Dedifferentiated amniotic fluid mesenchymal stem cell (primary cell): ENCODE measurements around the gene BRD9.
"Not testable (repeated sequence)": the region's sequence is repeated elsewhere in the genome, so short reads cannot be mapped to it uniquely, and the experiment has no call there.

Experiments
- DNase-seq: peaks from one replicate; pipeline ENCODE4 v3.0.0-alpha.2; 2016; ENCODE audit errors: extremely low spot score

The BRD9 gene

DNA sequence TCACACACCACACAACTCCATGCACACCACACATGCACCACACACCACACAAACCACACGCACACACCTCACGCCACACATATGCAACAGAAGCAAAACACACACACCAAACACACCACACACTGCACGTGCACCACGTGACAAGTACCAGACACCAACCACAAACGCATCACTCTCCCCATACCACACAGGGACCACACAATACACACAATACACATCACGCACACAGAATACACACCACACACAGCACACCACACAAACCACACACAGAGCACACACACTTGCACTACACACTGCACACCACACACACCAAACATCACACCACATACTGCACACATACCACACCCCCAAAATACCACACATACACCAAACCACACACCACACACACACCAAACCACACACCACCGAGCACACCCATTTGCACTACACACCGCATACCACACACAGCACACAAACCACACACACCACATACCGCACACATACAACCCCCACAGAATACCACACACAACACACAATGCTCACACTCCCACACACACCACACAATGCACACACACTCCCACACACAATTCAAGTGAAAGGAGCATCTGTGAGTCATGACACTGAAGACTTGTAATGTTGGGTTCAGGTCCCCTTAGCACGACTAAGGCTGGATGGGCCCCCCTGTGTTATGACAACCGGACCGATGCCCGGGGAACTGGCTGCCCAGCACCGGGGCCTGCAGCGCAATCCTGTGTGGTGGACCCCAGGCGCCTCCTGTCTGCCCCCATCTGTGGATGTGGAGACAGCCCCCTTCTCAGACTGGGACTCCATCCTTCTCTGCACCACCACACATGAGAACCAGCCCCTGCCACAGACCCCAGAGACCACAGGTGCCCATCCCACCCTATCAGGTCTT lies 35.8 kb downstream of the BRD9 start:
- DNase-seq: no peak

DNA sequence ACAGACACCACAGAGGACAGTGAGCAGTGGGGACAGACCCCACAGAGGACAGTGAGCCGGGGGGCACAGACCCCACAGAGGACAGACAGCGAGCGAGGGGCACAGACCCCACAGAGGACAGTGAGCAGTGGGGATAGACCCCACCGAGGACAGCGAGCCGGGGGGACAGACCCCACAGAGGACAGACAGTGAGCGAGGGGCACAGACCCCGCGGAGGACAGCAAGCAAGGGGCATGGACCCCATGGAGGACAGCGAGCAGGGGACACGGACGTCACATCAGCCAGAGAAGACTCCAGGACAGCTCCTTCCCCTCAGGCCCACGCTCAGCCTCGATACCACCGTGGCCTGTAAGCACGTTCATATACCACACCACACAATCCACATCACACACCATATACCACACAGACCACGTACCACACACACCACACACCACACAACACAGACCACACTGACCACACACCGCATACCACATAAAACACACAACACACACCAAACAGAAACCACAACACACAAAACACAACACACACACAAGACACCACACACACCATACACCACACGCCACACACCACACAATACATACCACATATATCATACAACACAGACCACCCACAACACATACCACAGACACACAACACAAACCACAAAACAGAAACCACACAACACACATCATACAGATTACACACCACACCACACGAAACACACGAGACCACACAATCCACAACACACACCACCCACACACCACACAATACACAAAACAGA lies 36.6 kb downstream of the BRD9 start:
- no peak for DNase-seq

DNA sequence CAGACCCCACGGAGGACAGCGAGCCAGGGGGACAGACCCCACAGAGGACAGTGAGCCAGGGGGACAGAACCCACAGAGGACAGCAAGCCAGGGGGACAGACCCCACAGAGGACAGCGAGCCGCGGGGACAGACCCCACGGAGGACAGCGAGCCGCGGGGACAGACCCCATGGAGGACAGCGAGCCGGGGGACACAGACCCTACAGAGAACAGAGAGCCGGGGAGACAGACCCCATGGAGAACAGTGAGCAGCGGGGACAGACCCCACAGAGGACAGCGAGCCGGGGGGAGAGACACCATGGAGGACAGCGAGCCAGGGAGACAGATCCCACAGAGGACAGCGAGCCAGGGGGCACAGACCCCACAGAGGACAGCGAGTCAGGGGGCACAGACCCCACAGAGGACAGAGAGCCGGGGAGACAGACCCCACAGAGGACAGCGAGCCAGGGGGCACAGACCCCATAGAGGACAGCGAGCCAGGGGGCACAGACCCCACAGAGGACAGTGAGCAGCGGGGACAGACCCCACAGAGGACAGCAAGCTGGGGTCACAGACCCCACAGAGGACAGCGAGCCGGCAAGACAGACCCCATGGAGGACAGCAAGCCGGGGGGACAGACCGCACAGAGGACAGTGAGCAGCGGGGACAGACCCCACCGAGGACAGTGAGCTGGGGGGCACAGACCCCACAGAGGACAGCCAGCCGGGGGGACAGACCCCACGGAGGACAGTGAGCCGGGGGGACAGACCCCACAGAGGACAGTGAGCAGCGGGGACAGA lies 37.4 kb downstream of the BRD9 start:
- no peak for DNase-seq

- no peak for DNase-seq
These were observed 38.4 kb downstream of the BRD9 start for GRCh38 chr5:854217-854616.

- DNase-seq: not testable (repeated sequence)
These were observed 39.0 kb downstream of the BRD9 start for GRCh38 chr5:853416-854090.

DNA sequence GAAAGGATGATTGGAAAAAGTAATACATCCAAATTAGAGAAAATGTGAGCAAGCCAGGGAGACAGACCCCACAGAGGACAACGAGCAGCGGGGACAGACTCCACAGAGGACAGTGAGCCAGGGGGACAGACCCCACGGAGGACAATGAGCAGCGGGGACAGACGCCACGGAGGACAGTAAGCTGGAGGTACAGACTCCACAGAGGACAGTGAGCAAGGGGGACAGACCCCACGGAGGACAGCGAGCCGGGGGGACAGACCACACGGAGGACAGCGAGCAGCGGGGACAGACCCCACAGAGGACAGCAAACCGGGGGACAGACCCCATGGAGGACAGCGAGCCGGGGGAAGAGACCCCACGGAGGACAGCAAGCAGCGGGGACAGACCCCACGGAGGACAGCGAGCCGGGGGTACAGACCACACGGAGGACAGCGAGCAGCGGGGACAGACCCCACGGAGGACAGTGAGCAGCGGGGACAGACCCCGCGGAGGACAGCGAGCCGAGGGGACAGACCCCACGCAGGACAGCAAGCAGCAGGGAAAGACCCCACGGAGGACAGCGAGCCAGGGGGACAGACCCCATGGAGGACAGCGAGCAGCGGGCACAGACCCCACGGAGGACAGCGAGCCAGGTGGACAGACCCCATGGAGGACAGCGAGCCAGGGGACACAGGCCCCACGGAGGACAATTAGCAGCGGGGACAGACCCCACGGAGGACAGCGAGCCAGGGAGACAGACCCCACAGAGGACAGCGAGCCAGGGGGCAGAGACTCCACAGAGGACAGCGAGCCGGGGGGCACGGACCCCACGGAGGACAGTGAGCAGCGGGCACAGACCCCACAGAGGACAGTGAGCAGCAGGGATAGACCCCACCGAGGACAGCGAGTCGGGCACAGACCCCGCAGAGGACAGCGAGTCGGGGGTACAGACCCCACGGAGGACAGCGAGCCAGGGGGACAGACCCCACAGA lies 39.9 kb downstream of the BRD9 start:
- no peak for DNase-seq

DNA sequence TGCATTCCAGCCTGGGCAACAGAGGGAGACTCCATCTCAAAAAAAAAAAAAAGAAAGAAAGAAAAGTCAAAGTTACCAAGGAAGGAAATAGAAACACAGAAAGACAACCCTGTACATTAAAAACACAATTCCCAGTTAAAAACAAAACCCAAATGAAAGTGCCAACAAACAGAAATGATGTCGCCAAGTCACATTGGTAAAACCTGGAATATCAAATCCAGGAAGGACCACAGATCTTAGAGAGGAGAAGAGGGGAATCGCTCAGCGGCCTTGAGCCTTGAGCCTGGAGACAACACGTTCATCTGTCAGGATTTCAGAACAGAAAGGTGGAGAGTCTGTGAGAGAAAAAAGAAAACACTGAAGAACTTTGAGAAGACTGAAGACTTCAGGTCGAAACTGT lies 40.6 kb downstream of the BRD9 start:
- DNase-seq: no peak

DNA sequence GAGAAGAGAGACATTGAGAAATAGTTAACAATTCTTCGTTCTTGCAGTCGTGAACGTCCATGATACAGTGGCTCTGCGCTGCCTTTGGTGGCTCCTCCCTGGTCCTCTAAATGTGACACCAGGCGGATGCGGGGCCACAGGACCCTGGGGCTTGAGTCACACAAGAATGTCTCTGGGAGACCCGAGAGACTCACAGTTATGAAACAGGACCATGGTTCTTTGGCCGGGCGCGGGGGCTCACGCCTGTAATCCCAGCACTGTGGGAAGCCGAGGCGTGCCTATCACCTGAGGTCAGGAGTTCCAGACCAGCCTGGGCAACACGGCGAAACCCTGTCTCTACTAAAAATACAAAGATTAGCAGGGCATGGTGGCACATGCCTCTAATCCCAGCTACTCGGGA lies 41.0 kb downstream of the BRD9 start:
- no peak for DNase-seq

GRCh38 chr5:851076-851475 lies 41.5 kb downstream of the BRD9 start:
- no peak for DNase-seq

GRCh38 chr5:850511-851006 lies 42.0 kb downstream of the BRD9 start, which contains the start of gene ZDHHC11:
TSS of gene ZDHHC11 (minus strand) at chr5:850986. CDS start at chr5:850602, 384 bp downstream.
- no peak for DNase-seq

GRCh38 chr5:849651-850301 lies 42.8 kb downstream of the BRD9 start:
- no peak for DNase-seq

DNA sequence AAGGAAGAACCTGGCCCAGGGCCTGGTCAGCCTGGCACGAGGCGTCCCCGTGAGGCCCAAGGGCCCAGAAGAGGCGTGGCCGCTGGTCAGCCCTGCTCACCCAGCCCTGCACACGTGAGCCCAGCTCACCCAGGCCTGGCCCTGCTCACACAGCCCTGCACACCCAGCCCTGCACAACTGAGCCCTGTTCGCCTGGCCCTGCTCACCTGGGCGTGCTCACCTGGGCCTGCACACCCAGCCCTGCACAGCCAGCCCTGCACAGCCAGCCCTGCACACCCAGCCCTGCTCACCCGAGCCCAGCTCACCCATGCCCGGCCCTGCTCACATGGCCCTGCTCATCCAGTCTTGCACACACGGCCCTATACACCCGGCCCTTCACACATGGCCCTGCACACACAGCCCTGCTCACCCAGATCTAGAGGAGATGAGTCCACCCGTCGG lies 43.9 kb downstream of the BRD9 start:
- DNase-seq: no peak

DNA sequence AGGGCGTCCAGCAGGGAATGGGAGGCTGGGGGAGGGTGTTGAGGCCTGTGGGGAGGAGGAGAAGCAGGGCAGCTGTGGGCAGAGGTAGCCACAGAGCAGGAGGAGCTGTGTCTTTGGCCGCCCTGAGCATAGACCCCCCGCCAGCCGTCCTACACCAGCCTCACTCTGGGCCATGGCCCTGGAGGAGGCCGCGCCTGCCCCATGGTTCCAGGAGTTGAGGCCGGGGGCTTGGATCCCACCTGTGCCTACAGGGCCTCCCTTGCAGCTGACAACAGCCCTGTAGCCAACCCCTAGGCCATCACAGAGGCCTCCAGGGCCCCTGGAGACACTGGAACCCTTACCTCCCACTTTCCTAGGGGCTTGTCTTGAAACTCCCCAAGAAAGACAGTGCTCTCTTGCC lies 44.9 kb downstream of the BRD9 start:
- not testable (repeated sequence) for DNase-seq

GRCh38 chr5:847212-847611 lies 45.4 kb downstream of the BRD9 start:
- DNase-seq: not testable (repeated sequence)

GRCh38 chr5:846602-847091 lies 46.0 kb downstream of the BRD9 start:
- DNase-seq: not testable (repeated sequence)

DNA sequence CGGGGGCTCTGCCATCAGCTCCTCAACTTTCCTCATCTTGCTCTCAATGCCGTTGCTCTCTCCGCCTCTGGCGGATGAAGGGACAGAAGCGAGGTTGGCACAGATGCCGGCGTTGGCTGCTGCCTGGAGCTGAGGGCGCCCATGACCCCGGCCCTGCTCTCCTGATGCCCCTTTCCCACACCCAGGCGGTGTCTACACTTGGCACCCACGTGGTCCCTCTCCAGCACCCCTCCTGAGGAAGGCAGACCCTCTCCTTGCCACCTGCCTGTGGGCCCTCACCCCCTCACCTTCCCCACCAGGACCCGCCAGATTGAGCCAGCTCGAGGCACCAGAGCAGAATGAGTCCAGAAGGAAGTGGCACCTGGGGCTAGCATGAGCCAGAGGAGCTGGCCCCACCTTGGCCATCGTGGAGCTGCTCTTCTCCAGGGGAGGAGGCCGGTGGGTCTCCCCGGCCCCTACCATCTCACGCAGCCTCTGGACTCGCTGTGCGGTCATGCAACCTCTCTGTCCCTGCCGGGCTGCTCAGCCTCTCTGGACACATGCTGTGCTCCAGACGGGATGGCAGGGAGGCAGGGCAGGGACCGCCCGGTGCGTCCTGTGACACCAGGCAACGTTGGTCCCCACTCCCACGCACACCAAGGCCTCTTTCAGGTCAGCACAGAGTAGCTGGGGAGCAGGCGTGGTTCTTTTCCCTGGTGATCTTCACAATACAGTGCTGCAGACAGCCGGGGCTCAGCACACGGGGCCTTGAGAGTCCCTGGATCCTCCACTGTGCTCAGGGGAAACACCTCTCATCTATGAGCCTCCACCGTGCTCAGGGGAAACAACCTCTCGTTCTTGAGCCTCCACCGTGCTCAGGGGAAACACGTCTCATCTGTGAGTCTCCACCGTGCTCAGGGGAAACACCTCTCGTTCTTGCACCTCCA lies 46.7 kb downstream of the BRD9 start:
- not testable (repeated sequence) for DNase-seq

DNA sequence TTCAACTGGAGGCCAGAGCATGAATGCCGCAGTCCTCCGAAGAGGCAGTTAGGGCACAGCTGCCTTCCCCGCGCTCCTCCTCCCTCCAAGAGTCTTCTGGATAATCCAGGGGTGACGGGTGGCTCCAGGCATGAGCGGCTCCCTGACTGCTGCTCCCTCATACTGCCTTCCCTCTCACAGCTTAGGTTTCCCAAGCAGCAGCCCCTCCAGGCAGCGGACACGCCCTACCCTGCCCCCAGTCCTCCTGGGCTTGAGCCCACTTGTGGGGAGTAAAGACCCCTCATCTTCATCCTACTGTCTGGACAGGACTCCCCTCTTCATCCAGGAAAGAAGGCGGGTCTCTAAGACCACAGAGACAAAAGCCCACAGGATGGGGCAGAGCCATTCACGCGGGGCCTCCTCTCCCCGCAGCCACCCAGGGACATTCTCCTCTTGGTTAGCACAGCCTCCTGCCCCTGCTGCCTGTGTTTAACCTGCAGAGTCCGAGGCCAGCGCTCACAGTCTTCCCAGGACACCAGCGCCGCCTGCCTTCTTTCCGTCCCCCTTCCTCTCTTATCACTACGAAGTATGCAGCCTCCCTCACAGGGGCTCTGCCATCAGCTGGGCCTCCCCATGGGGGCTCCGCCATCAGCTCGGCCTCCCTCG lies 47.4 kb downstream of the BRD9 start:
- not testable (repeated sequence) for DNase-seq

DNA sequence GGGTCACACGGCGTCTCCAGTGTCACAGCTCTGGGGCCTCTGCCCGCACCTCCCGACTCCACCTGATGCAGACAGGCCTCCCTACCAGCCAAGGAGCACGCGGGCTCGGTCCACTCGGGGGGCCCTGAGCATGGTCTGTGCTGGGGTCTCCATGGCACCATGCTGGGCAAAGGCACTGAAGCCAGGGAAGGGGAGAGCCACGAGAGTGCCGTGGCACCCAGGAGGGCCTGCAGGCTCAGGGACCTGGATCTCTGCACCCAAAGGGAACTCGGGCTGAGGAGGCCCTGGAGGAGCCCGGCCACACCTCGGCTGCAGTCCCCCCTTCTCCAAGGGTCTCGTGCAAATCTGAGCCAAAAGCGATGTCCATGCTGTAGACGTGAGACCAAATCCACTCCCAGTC lies 48.2 kb downstream of the BRD9 start:
- DNase-seq: not testable (repeated sequence)
